HPDE6-E6E7 (cell line): Measurements from ENCODE around the gene PKN1.

ENCODE experiments used
- DNase-seq: peaks from one replicate; pipeline ENCODE4 v3.0.0; 2011; ENCODE audit warnings: missing footprints; ENCODE audit errors: extremely low spot score

Gene PKN1

DNA sequence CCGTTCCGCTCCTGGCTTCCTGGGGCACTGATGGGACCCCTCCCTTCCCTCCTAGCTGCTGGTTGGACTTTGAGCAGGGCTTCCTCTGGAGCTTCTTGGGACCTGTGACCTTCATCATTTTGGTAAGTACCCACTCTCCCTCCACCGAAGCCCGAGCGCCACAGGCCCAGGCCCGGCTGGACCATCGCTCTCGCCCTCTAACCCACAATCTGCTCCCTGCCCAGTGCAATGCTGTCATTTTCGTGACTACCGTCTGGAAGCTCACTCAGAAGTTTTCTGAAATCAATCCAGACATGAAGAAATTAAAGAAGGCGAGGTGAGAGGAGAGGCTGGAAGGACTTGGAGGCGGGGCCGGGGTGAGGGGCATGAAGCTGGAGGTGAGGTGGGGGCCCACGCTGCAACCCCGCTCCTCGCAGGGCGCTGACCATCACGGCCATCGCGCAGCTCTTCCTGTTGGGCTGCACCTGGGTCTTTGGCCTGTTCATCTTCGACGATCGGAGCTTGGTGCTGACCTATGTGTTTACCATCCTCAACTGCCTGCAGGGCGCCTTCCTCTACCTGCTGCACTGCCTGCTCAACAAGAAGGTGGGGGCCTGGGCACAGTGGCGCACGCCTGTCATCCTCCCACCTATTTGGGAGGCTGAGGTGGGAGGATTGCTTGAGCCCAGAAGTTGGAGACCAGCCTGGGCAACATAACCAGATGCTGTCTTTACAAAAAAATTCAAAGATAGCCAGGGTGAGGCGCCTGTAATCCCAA, 26.3 kb upstream of the PKN1 start:
- no peak for DNase-seq

DNA sequence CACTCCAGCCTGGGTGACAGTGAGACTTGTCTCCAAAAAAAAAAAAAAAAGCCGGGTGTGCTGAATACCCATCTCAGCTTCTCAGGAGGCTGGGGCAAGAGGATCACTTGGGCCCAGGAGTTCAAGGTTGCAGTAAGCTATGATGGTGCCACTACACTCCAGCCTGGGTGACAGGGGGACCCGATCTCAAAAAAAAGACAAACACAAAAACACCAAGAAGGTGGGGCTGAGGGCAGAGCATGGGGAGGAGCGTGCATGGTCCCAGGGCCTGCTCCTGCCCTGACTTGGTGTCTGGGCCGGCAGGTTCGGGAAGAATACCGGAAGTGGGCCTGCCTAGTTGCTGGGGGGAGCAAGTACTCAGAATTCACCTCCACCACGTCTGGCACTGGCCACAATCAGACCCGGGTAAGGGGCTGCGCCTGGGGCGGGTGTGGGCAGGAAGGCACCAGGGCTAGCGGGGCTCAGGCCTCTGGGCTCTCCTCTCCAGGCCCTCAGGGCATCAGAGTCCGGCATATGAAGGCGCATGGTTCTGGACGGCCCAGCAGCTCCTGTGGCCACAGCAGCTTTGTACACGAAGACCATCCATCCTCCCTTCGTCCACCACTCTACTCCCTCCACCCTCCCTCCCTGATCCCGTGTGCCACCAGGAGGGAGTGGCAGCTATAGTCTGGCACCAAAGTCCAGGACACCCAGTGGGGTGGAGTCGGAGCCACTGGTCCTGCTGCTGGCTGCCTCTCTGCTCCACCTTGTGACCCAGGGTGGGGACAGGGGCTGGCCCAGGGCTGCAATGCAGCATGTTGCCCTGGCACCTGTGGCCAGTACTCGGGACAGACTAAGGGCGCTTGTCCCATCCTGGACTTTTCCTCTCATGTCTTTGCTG, 25.3 kb upstream of the PKN1 start:
- no peak for DNase-seq

GRCh38 chr19:14408491-14409145, 24.5 kb upstream of the PKN1 start:
- DNase-seq = no peak

GRCh38 chr19:14409146-14410023, 23.7 kb upstream of the PKN1 start:
- no peak for DNase-seq

GRCh38 chr19:14410091-14411051, 22.7 kb upstream of the PKN1 start:
- no peak for DNase-seq

DNA sequence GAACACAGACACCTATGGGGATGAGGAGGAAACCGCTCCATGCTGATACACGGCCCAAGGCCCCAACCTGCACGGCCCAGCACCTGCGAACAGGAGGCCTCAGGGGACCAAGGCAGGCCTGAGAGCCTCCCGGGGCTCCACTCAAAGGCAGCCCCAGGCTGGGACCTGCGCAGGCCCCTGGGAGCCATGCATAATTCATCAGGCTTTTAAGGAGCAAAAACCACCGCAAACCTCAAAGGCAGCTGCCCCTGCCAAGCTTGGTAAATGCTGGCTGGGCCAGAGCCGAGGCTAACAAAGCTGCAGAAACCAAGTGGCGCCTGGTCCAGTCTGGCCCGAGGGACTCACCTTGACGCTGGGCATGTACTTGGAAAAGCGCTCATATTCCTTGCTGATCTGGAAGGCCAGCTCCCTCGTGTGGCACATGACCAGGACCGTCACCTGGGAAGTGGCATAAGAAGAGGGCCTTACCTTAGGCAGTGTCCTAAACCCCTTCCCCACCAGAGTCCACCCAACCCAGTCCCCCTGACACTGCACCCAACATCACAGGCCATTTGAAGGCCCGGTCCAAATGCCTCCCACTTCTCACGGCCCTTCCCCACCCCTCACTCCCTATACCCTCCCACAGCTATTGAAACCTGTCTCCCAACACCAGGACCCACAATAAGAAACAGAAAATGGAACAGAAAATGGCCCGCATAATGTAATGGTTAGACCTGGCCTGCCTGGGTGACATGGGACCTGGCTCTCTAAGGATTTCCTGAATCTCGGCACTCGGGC, 21.8 kb upstream of the PKN1 start:
- no peak for DNase-seq

GRCh38 chr19:14411938-14412245, 21.2 kb upstream of the PKN1 start:
- no peak for DNase-seq

- DNase-seq = no peak
These were observed 20.6 kb upstream of the PKN1 start for GRCh38 chr19:14412324-14412995.

DNA sequence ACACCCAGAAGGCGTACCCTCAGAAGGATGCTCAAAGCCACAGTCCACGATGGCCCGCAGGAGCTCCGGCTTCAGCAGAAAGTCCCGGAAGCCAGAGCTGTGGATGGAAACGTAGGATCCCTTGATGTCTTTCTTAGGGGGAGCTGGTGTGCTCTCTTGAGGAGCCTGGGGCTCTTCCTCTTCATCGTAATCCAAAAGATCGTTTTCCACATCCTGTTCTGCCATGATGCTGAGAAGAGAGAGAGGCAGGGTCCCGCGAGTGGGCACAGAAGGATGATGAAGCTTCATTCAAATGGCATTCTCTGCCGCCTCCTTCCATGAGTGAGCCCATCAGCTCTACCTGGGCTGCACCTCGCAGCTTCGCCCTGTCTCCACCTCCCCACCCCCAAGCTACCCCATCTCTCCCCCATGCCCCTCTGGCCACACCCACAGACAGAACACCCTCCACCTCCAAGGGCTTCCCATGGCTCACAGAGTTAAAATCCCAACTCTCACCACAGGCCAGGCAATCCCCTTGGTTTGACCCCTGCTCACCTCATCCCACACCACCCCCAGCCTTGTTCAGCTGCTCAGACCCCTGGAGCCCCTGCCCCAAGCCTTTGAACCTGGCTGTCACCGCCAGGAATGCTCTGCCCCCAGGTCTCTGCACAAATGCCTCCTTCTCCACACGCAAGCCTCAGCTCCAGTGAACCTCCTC, 20.0 kb upstream of the PKN1 start:
- no peak for DNase-seq

DNA sequence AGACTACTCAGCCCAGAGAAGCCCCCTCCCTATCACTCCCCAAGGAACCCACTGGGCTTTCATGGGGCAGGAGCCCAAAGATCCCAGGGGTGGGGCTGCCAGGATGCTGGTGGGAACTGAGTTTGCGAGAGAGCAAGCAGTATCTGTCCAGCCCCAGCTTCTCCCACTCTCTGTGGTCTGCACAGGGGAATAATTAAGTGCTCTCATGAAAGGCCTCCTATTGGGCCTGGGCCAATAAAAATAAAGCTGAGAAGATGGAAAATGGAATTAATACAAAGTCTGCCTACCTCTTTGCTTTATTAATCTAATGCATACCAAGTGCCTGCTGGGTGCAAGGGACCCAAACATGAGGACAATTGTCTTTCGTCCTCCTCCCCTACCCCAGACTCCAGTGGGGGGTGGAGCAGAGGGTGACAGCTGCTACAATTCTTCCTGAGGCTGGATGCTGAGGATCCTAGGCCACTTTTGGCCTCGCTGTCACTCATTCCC, 19.4 kb upstream of the PKN1 start:
- no peak for DNase-seq

GRCh38 chr19:14414926-14415690, 18.0 kb upstream of the PKN1 start:
- no peak for DNase-seq

GRCh38 chr19:14416817-14417231, 16.3 kb upstream of the PKN1 start:
- no peak for DNase-seq

GRCh38 chr19:14418856-14419105, 14.3 kb upstream of the PKN1 start:
- DNase-seq = peak; percentile 76

- peak; percentile 100 for DNase-seq
These were observed 13.8 kb upstream of the PKN1 start, which contains the start of gene DDX39A for GRCh38 chr19:14419106-14419813. Gene DDX39A, minus strand, starts transcription at chr19:14419341. Its CDS starts 6,121 bp downstream, at chr19:14413220.

DNA sequence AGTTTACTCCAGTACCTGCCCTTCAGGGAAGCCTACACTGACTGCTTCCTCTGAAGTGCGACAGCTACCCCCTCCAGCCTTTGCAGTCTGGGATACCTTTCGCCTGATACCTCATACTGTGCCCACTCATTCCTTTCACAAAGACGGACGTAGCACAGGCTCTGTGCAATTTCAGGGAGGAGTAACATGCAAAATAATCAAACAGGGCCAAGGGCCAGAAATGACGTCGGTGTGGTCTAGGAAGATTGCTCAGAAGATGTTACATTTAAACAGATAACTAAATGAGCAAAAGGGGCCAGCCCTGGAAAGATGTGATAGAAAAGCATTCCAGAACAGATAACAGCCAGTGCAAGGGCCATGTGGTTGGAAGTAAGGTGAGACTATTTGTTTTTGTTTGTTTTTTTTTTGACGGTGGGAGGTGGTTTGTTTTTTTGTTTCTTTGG, 7.4 kb upstream of the PKN1 start:
- DNase-seq = no peak

DNA sequence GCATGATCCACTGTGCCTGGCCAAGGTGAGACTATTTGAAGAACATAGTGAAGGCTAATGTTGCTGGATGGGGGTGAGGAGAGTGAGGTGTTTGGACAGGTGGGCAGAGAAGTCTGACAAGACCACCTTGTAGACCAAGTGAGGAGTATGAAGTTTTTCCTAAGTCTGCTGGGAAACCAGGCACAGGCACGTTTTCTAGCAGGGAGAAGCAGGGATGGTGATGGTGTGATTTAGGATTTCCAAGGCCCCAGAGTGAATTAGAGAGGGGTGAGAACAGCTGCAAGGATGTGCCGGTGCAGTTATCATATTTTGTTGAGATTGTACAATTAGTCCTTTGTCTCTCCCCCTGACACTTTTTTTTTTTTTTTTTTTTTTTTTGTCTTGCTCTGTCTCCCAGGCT, 5.6 kb upstream of the PKN1 start:
- no peak for DNase-seq

- DNase-seq = no peak
These were observed 4.2 kb upstream of the PKN1 start for GRCh38 chr19:14428882-14429416.
